Left forelimb (tissue), 1 donor: ENCODE measurements around the gene CMPK2.
A peak's percentile ranks its signal among the peaks of the same experiment; 100 is the strongest.
"Not testable (repeated sequence)": the region's sequence is repeated elsewhere in the genome, so short reads cannot be mapped to it uniquely, and the experiment has no call there.

Experiments used
- DNase-seq: peaks from one replicate; pipeline ENCODE4 v3.0.0-alpha.2; 2018; ENCODE audit warnings: low spot score

CMPK2 gene, protein sequence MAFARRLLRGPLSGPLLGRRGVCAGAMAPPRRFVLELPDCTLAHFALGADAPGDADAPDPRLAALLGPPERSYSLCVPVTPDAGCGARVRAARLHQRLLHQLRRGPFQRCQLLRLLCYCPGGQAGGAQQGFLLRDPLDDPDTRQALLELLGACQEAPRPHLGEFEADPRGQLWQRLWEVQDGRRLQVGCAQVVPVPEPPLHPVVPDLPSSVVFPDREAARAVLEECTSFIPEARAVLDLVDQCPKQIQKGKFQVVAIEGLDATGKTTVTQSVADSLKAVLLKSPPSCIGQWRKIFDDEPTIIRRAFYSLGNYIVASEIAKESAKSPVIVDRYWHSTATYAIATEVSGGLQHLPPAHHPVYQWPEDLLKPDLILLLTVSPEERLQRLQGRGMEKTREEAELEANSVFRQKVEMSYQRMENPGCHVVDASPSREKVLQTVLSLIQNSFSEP

DNA sequence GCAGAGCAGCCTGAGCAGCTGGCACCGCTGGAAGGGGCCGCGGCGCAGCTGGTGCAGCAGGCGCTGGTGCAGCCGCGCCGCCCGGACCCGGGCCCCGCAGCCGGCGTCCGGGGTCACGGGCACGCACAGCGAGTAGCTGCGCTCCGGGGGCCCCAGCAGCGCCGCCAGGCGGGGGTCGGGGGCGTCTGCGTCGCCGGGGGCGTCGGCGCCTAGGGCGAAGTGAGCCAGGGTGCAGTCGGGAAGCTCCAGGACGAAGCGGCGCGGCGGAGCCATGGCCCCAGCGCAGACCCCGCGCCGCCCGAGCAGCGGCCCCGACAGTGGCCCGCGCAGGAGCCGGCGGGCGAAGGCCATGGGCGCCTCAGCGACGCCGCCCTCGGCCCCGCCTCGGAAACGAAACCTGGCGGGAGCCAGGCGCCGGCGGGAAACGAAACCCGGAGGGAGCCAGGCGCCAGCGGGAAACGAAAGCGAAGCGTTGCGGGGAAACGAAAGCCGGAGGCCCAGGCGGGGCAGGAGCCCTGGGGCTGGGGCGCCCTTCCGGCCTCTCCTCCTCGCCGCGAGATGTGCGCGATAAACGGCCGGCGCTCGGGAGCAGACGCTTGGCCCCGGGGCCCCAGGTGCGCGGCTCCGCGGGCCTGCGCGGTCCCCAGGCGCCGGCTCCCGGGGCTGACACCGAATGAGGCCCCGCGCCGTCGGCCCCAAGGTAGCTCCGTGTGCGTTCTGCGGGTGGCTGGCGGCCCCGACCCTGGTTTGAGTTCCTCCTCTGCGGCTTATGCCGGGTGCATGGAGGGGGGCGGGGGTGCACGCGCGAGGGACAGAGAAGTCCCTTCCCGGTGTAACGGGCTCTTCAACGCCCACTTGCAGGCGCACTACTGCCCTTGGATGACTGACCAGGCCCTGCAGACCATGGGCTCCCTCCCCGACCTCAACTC lies at the start of gene CMPK2:
CMPK2 (minus strand) TSS at position 562 of the 929 bp plus-strand sequence; CDS start at position 351, 211 bp downstream.
- DNase-seq = peak; percentile 82

DNA sequence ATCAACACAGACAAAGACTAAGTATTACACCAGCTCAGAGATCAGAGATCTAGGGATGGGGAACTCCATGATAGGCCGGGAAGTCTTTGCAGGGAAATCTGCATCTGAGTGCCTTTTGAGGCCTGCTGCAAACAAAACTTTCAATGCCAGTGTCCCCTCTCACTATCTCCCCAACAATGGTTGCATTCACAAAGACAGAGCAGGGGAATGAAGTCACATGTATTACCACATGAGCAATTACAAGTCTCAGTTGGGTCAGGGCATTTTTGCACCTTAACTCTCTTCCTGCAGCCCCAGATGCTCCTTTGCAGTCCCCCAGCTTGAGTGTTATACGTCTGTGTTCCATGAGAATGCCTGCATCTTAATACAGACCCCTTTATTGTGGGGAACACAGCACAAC lies 49.7 kb upstream of the CMPK2 start:
- DNase-seq = no peak

DNA sequence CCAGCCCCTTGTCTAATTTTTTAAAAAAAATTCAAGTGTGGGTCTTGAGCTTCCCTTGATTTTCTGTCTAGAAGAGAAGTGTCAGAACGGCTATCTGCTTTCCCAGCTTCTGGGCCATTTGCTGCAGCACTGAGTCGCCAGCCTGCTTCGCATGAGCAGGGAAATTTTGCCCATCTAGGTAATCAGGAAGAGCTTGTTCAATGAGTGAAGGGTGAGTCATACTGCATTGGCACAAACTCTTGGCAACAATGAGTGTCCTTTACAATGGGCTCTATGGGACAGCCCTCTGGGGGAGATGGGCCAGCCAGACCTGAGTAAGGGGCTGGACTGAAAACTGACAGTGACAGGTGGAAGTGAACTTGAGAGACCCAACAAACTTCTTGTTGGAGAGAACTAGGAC lies 49.1 kb upstream of the CMPK2 start:
- no peak for DNase-seq

DNA sequence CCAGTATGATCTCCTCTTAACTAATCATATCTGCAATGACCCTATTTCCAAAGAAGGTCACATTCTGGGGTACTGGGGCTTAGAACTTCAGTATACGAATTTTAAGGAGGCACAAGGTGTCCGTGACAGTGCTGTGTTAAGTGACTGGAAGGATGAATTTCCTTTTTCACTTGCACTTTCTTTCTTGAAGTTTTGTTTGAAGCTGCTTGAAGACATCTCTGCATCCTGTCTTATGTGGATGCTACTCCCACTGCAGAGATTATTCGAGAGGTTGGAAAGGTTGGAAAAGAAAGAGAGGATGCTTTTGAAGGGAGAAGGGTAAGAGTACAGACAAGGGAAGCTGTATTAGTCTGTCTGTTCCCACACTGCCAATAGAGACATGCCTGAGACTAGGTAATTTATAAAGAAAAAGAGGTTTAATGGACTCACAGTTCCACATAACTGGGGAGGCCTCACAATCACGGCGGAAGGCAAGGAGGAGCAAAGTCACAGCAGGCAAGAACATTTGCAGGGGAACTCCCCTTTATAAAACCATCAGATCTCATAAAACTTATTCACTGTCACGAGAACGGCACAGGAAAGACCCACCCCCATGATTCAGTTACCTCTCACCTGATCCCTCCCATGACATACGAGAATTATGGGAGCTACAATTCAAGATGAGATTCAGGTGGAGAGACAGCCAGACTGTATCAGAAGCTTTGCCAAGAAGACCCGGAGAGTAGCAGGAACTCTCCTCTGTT lies 47.9 kb upstream of the CMPK2 start:
- DNase-seq = no peak

DNA sequence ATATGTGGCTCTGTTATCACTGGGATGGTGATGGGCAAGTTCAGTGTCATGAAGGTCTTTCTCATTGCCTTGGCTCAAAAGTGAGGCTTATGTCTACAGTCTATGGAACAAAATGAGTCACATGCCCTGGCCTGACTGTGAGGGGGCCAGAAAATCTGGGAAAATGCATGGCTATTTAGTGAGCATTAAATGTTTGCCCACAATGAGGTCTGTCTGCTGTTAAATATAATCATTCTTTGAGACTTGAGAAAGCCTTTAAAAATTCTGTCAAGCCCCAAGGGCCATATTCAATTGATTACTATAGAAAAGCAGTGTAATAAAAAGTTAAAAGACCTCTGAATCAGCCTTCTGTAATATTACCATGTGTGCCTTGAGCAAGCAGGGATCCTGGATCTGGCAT lies 46.0 kb upstream of the CMPK2 start:
- DNase-seq = no peak

DNA sequence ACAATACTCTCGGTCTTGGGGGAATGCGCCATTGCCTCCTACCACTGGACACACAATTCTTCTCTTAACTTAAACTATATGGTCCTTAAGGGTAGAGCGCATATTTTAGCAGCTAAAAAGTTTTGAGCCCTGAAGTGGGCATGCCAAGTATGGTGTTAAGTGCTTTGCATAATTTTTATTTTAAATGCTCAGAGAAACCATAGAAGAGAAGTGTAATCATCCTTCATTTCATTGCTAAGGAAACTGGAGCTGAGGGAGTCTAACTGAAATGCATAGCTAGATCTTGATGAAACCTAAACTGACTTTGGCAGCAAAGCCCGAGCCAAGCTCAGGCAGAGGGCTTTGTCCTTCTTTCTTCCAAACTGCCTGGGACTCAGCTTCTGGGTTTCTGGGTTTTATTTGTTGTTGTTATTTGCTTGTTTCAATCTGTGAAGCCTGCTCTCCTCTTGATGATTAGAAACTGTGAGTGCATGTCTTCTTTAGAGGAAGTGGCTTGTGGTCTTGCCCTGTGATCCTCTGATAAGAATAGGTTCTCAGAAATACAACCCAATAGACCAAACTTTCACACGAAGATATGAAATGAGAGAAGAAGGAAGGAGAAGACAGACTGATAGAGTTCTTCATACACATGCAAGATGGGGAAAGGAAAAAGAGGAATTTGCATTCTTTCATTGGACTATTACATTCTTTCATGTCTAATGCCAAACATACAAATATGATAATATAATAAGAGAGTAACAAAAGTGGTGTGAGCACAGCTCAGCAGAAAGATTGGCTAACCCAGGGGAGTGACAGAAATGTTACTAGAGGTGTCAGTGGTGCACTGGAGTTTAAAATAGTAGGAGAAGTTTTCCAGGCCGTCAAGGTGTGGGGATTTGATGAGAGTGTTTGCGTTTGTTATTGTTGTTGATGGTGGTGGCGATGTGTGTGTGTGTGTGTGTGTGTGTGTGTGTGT lies 44.0 kb upstream of the CMPK2 start:
- no peak for DNase-seq

DNA sequence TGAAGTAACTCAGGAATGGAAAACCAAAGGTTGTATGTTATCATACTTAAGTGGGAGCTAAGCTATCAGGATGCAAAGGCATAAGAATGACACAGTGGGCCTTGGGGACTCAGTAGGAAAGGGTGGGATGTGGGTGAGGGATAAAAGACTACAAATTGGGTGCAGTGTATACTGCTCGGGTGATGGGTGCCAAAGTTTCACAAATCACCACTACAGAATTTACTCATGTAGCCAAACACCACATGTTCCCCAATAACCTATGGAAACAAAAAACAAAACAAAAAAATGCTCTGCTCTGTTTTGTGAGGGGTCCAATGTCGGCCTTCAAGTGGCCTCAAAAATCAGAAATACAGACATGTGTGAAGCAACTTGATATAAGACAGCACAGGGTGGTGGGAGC lies 42.6 kb upstream of the CMPK2 start:
- no peak for DNase-seq

DNA sequence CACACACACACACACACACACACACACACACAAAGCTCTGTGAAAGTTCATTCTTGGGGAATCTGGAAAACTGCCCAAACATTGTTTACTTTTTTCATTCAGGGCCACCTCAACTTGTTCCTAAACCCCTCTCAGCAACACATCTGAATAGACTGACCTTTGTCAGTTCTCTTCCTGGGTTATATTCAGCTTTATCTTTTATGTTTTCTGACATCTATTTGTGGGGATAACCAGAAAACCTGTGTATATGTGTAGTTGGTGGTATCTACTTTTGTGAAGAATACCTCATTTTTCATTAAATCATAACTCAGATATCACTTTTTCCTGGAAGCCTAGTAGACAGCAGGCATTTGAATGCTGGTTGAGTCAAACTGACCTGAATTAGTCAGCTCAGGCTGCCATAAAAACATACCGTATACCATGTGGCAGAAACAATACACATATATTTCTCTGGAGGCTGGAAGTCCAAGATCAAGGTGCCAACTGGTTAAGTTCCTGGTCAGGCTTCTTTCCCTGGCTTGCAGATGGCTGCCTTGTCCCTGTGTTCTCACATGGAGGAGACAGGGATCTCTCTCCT lies 40.5 kb upstream of the CMPK2 start:
- no peak for DNase-seq

DNA sequence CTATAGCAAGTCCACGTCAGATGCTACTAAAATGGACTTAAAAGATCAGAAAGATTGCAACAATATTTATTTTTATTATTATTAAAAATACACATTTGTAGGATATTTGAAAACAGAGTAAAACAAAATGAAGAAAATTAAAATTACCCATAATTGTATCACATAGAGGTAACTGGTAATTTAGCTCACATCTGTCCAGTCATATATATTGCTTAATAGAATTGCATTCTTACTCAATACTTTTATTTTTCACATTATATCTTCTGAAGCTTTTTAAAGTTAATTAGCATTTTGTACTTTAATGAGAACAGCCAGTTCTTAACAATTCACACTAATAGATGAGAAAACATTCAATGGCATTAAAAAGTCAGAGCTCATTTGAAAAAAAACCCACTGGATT lies 40.0 kb upstream of the CMPK2 start:
- no peak for DNase-seq

DNA sequence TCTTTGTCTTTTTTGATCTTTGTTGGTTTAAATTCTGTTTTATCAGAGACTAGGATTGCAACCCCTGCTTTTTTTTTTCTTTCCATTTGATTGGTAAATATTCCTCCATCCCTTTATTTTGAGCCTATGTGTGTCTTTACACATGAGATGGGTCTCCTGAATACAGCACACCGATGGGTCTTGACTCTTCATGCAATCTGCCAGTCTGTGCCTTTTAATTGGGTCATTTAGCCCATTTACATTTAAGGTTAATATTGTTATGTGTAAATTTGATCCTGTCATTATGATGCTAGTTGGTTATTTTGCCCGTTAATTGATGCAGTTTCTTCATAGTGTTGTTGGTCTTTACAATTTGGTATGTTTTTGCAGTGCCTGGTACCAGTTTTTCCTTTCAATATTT lies 36.9 kb upstream of the CMPK2 start:
- not testable (repeated sequence) for DNase-seq

DNA sequence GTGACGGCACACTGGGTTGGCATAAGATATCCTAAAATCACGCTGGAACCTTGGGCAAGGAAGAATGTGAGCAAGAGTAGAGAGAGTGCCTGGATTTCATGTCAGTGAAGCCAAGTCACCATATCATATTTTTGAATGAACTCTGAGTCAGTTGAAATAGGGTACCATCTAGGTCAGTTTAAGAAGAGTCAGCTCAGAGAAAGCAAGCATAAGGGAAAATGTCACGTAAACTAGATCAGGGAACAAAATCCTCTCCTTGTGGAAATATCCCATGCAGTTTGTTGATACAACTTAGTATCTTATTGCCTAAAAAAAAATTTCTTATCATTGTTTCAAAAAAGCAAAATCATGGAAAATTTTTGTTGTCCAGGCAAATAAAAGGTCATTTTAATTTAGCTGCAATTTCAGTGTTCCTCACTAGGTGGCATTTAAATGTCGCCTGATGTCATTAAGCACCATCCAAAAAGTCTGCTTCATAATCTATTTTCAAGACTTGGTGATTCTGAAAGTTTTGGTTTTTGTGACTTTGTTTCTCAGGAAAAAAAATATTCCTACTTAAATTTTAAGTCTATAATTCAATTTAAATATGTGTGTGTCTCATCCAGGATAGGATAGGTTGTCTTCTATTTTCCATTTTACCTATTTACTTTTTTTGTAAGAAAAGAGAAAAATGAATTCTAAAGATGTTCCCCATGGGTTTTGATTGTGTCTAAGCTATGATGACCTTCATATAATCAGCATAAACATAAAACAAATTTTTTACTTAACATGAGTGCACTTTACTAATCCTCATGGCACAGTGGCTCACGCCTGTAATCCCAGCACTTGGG lies 31.4 kb upstream of the CMPK2 start:
- no peak for DNase-seq

DNA sequence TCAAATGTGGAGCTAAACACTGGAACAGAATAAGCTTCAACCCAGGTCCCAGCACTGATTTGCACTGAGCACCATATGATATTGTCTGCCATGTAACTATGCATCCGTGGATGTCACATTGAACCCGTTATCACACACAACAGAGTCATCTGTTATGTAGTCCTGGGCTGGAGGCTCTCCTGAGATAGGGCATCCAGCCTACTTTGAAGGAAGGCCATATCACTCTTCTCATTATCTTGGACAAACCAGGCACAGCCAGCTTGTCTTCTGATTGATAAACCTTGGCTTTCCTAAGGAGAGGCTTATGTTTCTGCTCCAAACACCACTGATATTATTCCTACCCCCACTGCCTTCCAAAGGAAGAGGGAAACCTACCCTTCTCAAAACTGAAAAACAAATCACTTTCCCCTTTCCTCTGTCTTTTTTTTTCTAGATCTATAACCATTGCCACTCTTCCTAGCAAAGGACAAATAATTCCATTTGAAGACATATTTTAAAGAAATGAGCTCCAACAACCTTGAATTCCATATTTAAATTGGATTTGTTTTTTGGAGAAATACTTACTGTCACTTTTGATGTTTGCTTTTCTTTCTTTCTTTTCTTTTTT lies 28.3 kb upstream of the CMPK2 start:
- no peak for DNase-seq

DNA sequence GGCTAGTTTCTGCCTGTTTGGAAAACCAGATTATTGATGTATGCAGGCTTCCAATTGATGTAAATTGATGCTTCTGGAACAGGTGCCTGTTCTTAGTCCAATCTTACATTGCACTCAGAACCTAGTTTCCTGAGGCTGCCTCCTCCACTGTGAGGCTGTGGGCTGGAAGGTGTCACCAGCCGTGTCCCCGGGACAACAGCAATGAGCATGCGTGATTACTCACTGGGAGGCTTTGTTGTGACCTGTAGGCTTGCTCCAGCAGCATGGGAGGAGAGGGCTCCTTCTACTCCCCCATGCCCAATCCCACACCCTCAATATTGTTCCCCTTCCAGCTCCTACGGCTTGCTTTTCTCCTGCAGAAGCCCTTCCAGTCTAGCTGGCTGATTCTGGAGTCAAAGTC lies 23.0 kb upstream of the CMPK2 start:
- no peak for DNase-seq

DNA sequence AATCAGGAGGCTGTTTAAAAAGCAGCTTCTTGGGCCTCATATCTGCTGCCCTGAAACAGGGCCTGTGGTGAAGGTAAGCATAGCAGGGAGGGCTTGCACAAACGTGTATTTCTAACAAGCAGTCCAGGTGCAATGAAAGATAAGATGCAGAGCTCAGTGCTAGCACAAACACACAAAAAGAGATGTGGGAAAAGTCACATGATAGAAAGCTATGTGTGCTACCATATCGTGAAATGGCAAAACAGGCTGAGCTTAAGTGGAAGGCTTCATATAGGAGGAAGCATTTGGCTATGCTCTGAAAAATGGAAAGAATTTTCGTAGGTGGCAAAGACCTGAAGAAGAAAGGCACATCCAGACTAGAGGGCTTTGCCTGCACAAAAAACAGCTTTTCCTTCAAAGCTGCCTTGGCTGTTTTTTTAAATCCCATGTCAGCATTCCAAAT lies 22.1 kb upstream of the CMPK2 start:
- no peak for DNase-seq

DNA sequence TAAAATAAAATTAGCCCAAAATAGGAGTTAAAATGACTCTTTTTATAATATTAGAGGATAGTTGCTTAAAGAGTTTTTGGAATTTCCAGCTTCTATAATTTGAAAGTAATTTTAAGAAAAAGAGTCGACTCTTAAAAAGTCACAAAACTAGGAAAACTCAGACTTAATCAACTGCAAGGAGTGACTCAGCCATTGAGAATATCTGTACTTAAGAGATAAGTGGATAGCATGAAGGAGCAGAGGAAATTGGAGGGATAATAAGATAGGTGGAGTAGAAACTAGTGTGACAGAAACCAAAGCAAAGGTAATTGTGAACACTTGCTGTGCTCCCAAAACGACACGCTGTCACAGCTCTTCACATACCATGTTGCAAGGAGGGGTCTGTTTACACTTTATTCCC lies 20.3 kb upstream of the CMPK2 start:
- no peak for DNase-seq

DNA sequence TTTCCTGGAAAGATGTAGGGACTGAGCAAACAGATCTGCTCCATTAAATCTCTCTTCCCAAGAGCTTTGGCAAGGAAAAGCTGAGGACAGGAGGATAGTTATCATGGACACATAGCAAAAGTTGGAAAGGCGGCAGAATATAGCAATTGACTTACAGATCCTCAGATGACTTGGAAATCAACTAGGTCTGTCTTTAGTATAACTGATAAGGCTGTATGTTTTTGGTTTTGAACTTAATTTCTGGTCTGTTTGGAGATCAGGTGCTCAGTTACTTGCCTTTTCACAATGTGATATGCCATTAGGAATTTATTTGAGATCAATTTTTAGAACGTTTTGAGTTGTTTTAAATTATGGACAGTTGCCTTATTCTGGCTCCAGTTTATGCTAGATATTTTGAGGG lies 19.8 kb upstream of the CMPK2 start:
- no peak for DNase-seq

DNA sequence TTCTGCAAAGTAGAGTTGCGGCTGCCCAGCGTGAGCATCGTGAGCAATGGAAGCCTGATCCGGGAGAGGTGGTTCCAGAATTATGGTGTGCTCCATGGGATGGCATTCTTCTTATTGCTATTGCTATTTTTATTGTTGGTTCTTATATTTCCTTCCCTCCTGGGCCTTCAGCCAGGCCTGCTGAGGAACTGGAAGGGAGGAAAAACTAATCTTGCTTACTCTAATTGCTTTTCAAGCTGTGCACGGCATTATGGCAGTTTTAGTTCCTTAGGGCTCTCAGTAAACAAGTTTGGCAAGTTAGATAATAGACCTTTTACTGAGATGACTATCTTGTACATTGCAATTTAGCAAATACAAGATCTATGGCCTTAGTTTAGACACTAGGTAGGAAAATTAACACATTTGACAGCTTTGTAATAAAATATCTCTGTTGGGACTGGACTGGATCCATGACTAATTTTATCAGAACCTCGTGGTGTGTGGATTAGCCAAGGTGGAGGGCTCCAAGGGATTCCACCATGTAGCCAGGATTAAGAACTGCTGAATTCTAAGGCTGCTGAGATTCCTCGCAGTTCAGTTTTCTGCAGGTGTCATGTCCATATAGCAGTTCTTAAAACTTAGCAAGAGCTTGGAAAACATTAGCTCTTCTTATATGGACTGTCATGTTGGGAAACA lies 17.9 kb upstream of the CMPK2 start:
- no peak for DNase-seq

DNA sequence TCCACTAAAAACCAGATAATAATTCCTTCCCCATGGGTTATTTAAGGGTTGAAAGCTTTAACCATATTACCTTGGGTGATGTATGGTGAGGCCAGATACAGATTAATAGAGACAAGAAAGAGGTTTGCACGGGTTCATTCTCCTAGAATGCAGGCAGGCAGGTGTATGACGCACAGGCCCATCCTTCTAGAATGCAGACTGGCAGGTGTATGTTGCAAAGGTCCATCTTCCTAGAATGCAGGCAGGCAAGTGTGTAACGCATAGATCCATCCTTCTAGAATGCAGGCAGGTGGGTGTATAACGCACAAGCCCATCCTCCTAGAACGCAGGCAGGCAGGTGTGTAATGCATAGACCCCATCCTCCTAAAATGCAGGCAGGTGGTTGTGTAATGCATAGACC lies 15.8 kb upstream of the CMPK2 start:
- DNase-seq = no peak

DNA sequence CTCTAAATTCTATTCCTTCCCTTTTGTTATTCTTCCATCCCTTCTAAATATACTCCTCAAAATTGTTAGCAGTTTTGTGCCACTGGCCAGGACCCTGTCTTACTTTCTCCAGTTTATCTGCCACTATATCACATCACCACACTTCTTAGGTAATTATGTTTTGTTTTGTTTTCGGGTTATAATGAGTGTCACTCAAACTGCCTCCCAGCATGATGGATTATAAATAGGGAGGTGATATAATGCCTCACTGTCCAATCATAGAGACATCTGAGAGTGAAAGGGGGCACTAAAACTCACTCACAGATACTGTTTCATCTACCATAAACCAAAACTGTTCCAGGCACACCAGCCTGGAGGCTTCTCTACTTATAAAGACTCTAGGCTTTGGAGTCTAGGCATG lies 15.3 kb upstream of the CMPK2 start:
- no peak for DNase-seq
